IMR-90 (cell line): ENCODE measurements around the gene LSM14A. TPM values are rescaled to one million over a fixed set of nuclear protein-coding genes. Genes with fewer than 3 reads are reported as not detected.

ENCODE experiments used
- ATAC-seq: fragments of 200-7000 bp; cut with Tn5 transposase; 2 replicates; pipeline ENCODE4 v1.9.1; 2020; ENCODE audit warnings: low read depth, mild to moderate bottlenecking, moderate library complexity
- BruUV-seq: library from RNA; stranded (reverse); fragments of 400-500 nt; replicated peaks from 2 replicates; lab custom pipeline; 2021; lab: Mats Ljungman, UMichigan
- CTCF ChIA-PET: fragments of 300-600 bp; formaldehyde crosslinking; extraction: SDS; loops from one replicate; lab custom pipeline; 2021; ENCODE audit warnings: antibody characterized with exemption; lab: Yijun Ruan, JAX
- POLR2A ChIA-PET: fragments of 300-600 bp; sonication (Branson Sonifier 250); formaldehyde crosslinking; loops from one replicate; lab custom pipeline; 2022; ENCODE audit warnings: antibody characterized with exemption; ENCODE audit not compliant: unreplicated experiment; lab: Charles Lee
- DNase-seq: peaks from one replicate; pipeline ENCODE4 v3.0.0; 2013
- H2AFZ ChIP-seq: replicated peaks from 2 replicates; pipeline ENCODE3; 2013; ENCODE audit warnings: low read length, mild to moderate bottlenecking; ENCODE audit not compliant: poor library complexity
- H2AK5ac ChIP-seq: 2 replicates; pipeline ENCODE4 v1.6.1; 2013; ENCODE audit warnings: low read depth, low read length, inconsistent platforms
- H2AK9ac ChIP-seq: replicated peaks from 2 replicates; pipeline ENCODE3; 2013; ENCODE audit warnings: mild to moderate bottlenecking, low read depth, low read length, moderate library complexity; ENCODE audit not compliant: poor library complexity
- H2BK120ac ChIP-seq: 2 replicates; pipeline ENCODE4 v1.6.1; 2013; ENCODE audit warnings: low read depth, low read length, inconsistent platforms
- H2BK15ac ChIP-seq: 3 replicates; pipeline ENCODE4 v1.6.1; 2013; ENCODE audit warnings: low read depth, low read length, inconsistent platforms
- H2BK20ac ChIP-seq: 2 replicates; pipeline ENCODE4 v1.6.1; 2013; ENCODE audit warnings: low read depth, mild to moderate bottlenecking, inconsistent platforms, low read length, moderate library complexity
- H2BK5ac ChIP-seq: 2 replicates; pipeline ENCODE4 v1.6.1; 2013; ENCODE audit warnings: mild to moderate bottlenecking, low read depth, low read length, inconsistent platforms; ENCODE audit not compliant: poor library complexity, severe bottlenecking
- H3K14ac ChIP-seq: replicated peaks from 2 replicates; pipeline ENCODE4 v1.6.1; 2013; ENCODE audit warnings: low read depth, low read length, inconsistent platforms
- H3K18ac ChIP-seq: 2 replicates; pipeline ENCODE4 v1.6.1; 2013; ENCODE audit warnings: low read depth, low read length, control low read depth
- H3K23ac ChIP-seq: 2 replicates; pipeline ENCODE4 v1.6.1; 2013; ENCODE audit warnings: low read depth, low read length, inconsistent platforms
- H3K27ac ChIP-seq: 2 replicates; pipeline ENCODE4 v1.5.1; 2013; ENCODE audit warnings: mild to moderate bottlenecking, control low read depth, low read length; ENCODE audit not compliant: insufficient read depth
- H3K27me3 ChIP-seq: 2 replicates; pipeline ENCODE4 v1.6.1; 2013; ENCODE audit warnings: low read length; ENCODE audit not compliant: control insufficient read depth, insufficient read depth
- H3K36me3 ChIP-seq: 2 replicates; pipeline ENCODE4 v1.6.1; 2013; ENCODE audit warnings: low read length, mixed read lengths; ENCODE audit not compliant: control insufficient read depth, insufficient read depth
- H3K4ac ChIP-seq: 2 replicates; pipeline ENCODE4 v1.6.1; 2013; ENCODE audit warnings: low read depth, low read length, inconsistent platforms
- H3K4me1 ChIP-seq: 2 replicates; pipeline ENCODE4 v1.6.1; 2013; ENCODE audit warnings: low read length, mixed read lengths; ENCODE audit not compliant: control insufficient read depth, insufficient read depth
- H3K4me2 ChIP-seq: 2 replicates; pipeline ENCODE4 v1.6.1; 2013; ENCODE audit warnings: low read depth, mild to moderate bottlenecking, control low read depth, low read length, moderate library complexity
- H3K4me3 ChIP-seq: 2 replicates; pipeline ENCODE4 v1.5.1; 2013; ENCODE audit warnings: low read depth, mild to moderate bottlenecking, control low read depth, low read length, moderate library complexity; ENCODE audit not compliant: insufficient read depth
- H3K56ac ChIP-seq: 2 replicates; pipeline ENCODE4 v1.6.1; 2013; ENCODE audit warnings: low read length, inconsistent platforms; ENCODE audit not compliant: insufficient read depth; ENCODE audit errors: extremely low read depth
- H3K79me1 ChIP-seq, 2 experiments: 2 replicates each; pipeline ENCODE4 v1.6.1; 2013; ENCODE audit warnings: low read length in 2 of 2, inconsistent platforms in 1 of 2, low read depth in 1 of 2
- H3K9ac ChIP-seq: 2 replicates; pipeline ENCODE4 v1.6.1; 2013; ENCODE audit warnings: low read depth, low read length, control low read depth
- H3K9me1 ChIP-seq: 2 replicates; pipeline ENCODE4 v1.6.1; 2013; ENCODE audit warnings: low read length, inconsistent platforms; ENCODE audit not compliant: insufficient read depth
- H3K9me3 ChIP-seq: 2 replicates; pipeline ENCODE4 v1.6.1; 2013; ENCODE audit warnings: low read length; ENCODE audit not compliant: control insufficient read depth, insufficient read depth
- H4K20me1 ChIP-seq: 2 replicates; pipeline ENCODE4 v1.6.1; 2013; ENCODE audit warnings: low read length, inconsistent platforms; ENCODE audit not compliant: insufficient read depth
- H4K5ac ChIP-seq: 2 replicates; pipeline ENCODE4 v1.6.1; 2013; ENCODE audit warnings: mild to moderate bottlenecking, low read depth, low read length, control low read depth
- H4K8ac ChIP-seq, 2 experiments: 2 replicates each; pipeline ENCODE4 v1.6.1; 2013; ENCODE audit warnings: low read depth in 2 of 2, low read length in 2 of 2, control low read depth in 1 of 2, inconsistent platforms in 1 of 2
- H4K91ac ChIP-seq: 2 replicates; pipeline ENCODE4 v1.6.1; 2013; ENCODE audit warnings: low read depth, low read length, inconsistent platforms; ENCODE audit not compliant: insufficient read depth
- BHLHE40 ChIP-seq: fragments of 150-350 bp; IDR thresholded peaks from 2 replicates; pipeline ENCODE4 v1.6.1; 2016; ENCODE audit warnings: mild to moderate bottlenecking, low read depth, low read length
- CEBPB ChIP-seq: IDR thresholded peaks from 2 replicates; pipeline ENCODE4 v1.6.1; 2012; ENCODE audit warnings: low read depth, low read length, improper control_type of control experiment
- CHD1 ChIP-seq: IDR thresholded peaks from 2 replicates; pipeline ENCODE4 v1.6.1; 2012; ENCODE audit warnings: low read depth, low read length, improper control_type of control experiment
- ELK1 ChIP-seq: fragments of 150-350 bp; IDR thresholded peaks from 2 replicates; pipeline ENCODE4 v1.6.1; 2016; ENCODE audit warnings: low read depth, mild to moderate bottlenecking, low read length, moderate library complexity, borderline replicate concordance
- FOS ChIP-seq: fragments of 150-350 bp; IDR thresholded peaks from 2 replicates; pipeline ENCODE4 v1.6.1; 2016; ENCODE audit warnings: low read depth, low read length
- MAFK ChIP-seq: IDR thresholded peaks from 2 replicates; pipeline ENCODE4 v1.6.1; 2012; ENCODE audit warnings: low read depth, low read length, improper control_type of control experiment
- MAZ ChIP-seq: IDR thresholded peaks from 2 replicates; pipeline ENCODE4 v1.6.1; 2012; ENCODE audit warnings: low read depth, mild to moderate bottlenecking, low read length, improper control_type of control experiment, moderate library complexity, borderline replicate concordance
- MXI1 ChIP-seq: IDR thresholded peaks from 2 replicates; pipeline ENCODE4 v1.6.1; 2012; ENCODE audit warnings: low read depth, mild to moderate bottlenecking, low read length, moderate library complexity, borderline replicate concordance
- NFE2L2 ChIP-seq: fragments of 150-350 bp; IDR thresholded peaks from 2 replicates; pipeline ENCODE4 v1.6.1; 2016; ENCODE audit warnings: low read depth, mild to moderate bottlenecking, low read length
- POLR2A ChIP-seq: IDR thresholded peaks from 2 replicates; pipeline ENCODE4 v1.6.1; 2012; ENCODE audit warnings: mild to moderate bottlenecking, low read depth, low read length
- RAD21 ChIP-seq: IDR thresholded peaks from 2 replicates; pipeline ENCODE4 v1.6.1; 2012; ENCODE audit warnings: low read length, improper control_type of control experiment
- RFX5 ChIP-seq: IDR thresholded peaks from 2 replicates; pipeline ENCODE4 v1.8.0; 2012; ENCODE audit warnings: low read depth, mild to moderate bottlenecking, low read length, moderate library complexity
- SMC3 ChIP-seq: fragments of 150-350 bp; IDR thresholded peaks from 2 replicates; pipeline ENCODE4 v1.6.1; 2016; ENCODE audit warnings: low read depth, mild to moderate bottlenecking, antibody characterized with exemption, low read length, moderate library complexity
- WGBS, 2 experiments: methylation state at CpG; one replicate each; pipeline versions ENCODE4 v1.1.5 to v1.1.7; 2013; ENCODE audit warnings: missing lambda C conversion rate in 2 of 2; ENCODE audit not compliant: insufficient read length in 1 of 2; ENCODE audit errors: extremely low coverage in 2 of 2; 5-methylcytosine and 5-hydroxymethylcytosine counted together
- dilution Hi-C: fragments of 300-500 bp; cut with HindIII; formaldehyde crosslinking; loops from one replicate; pipeline ENCODE4 v1.14.3; 2018; ENCODE audit warnings: low sequenced_read_pairs; ENCODE audit not compliant: unreplicated experiment
- in situ Hi-C: fragments of 300-500 bp; cut with MboI; formaldehyde crosslinking; loops from 3 replicates; pipeline ENCODE4 v1.14.3; 2019; ENCODE audit warnings: low sequenced_read_pairs, inconsistent platforms, mixed read lengths
- intact Hi-C: fragments of 100-400 bp; cut with micrococcal nuclease; formaldehyde crosslinking; loops from 2 replicates; pipeline ENCODE4 v1.10.0; 2022
- polyA plus RNA-seq, 3 experiments: library from polyadenylated mRNA; depleted of rRNA; stranded (reverse); fragments of >200 nt; gene quantifications; 2 replicates each; pipeline ENCODE4 v1.2.3, GENCODE V29; 2012; ENCODE audit warnings: low replicate concordance in 1 of 3
- total RNA-seq: library from RNA; depleted of rRNA; stranded (reverse); fragments of >200 nt; gene quantifications from 2 replicates; pipeline ENCODE4 v1.2.3, GENCODE V29; 2012
- TF ChIP-seq, protein P1 (sequence below): fragments of 150-350 bp; IDR thresholded peaks from 2 replicates; pipeline ENCODE4 v1.6.1; 2017; ENCODE audit warnings: mild to moderate bottlenecking, antibody characterized with exemption, low read length, low read depth
- TF ChIP-seq, protein P2 (sequence below): conservative IDR thresholded peaks from 2 replicates; pipeline ENCODE4 v1.5.1; 2012; ENCODE audit warnings: mild to moderate bottlenecking, low read depth, low read length, improper control_type of control experiment

LSM14A gene
- total and polyA plus RNA-seq, 2 of the 4 experiments (the other 2 are of a cell fraction) = 44.3 to 54.8 TPM

DNA sequence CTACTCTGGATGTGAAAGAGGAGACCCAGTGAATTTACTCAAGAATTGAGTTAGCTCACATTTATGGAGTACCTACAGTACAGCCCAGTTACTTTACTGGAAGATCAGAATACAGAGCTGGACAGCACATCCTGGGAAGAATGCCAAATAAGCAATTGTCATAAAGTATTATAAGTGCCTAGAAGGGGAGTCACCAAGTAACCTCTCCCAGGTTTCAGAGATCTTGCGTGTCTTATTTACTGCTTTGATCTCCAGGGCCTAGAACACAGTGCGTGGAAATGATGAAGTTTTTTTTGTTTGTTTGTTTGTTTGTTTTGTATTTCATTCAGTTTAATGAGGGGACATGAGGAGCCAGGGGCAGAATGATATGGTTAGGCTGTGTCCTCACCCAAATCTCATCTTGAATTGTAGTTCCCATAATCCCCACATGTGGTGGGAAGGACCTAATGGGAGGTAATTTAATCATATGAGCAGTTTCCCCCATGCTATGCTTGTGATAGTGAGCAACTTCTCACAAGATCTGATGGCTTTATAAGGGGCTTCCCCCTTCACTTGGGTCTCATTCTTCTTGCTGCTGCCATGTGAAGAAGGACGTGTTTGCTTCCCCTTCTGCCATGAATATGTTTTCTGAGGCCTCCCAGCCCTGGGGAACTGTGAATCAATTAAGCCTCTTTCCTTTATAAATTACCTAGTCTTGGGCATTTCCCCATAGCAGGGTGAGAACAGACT lies 87.2 kb downstream of the LSM14A start:
- no peak for ATAC-seq
- ChIA-PET CTCF (no interaction called here), POLR2A (no interaction called here)
- in situ Hi-C loops = no loop called here
- Histone ChIP-seq H4K91ac (no peak overlapping the region), H3K56ac (no peak overlapping the region), H3K9me1 (peaks cover 27% of the 10 kb centered on the region), H3K4me1 (peaks cover 21% of the 10 kb centered on the region), H3K4me2 (no peak overlapping the region), H2BK15ac (peak overlapping the region; percentile 14; the same call in 1 of the 3 replicates), H2BK20ac (peak overlapping the region; percentile 51), H2BK5ac (peak overlapping the region; percentile 23), H3K9me3 (no peaks in the 10 kb centered on the region), H3K79me1 (peaks cover 21 to 77% of the 10 kb centered on the region in 2 experiments), H2AK9ac (no peak overlapping the region), H2AK5ac (peak overlapping the region; percentile 60), H4K20me1 (peaks cover 11% of the 10 kb centered on the region; the same call in 1 of the 2 replicates), H4K8ac (peak overlapping the region in 1 of 2 experiments; percentile 30; a peak in 3 of 4 replicates), H3K23ac (peak overlapping the region; percentile 31; the same call in 1 of the 2 replicates), H3K4ac (peak overlapping the region; percentile 63), H2AFZ (no peak overlapping the region), H3K4me3 (no peak overlapping the region), H3K27ac (0 out of 2 replicates have a peak overlapping the region, but pooled peaks have one; percentile 14), H4K5ac (no peak overlapping the region), H2BK120ac (peak overlapping the region; percentile 73), H3K27me3 (no peaks in the 10 kb centered on the region), H3K14ac (peak overlapping the region; percentile 66), H3K9ac (no peak overlapping the region), H3K36me3 (no peaks in the 10 kb centered on the region), H3K18ac (no peak overlapping the region)
- TF ChIP-seq RFX5 (no peak), MAFK (no peak), MAZ (no peak), ELK1 (no peak), SMC3 (no peak), NFE2L2 (no peak), BHLHE40 (no peak), POLR2A (no peak), MXI1 (no peak), FOS (no peak), RAD21 (no peak), CHD1 (no peak), CEBPB (no peak)
- TF ChIP-seq, protein P1, sequence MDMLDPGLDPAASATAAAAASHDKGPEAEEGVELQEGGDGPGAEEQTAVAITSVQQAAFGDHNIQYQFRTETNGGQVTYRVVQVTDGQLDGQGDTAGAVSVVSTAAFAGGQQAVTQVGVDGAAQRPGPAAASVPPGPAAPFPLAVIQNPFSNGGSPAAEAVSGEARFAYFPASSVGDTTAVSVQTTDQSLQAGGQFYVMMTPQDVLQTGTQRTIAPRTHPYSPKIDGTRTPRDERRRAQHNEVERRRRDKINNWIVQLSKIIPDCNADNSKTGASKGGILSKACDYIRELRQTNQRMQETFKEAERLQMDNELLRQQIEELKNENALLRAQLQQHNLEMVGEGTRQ = no peak
- TF ChIP-seq, protein P2, sequence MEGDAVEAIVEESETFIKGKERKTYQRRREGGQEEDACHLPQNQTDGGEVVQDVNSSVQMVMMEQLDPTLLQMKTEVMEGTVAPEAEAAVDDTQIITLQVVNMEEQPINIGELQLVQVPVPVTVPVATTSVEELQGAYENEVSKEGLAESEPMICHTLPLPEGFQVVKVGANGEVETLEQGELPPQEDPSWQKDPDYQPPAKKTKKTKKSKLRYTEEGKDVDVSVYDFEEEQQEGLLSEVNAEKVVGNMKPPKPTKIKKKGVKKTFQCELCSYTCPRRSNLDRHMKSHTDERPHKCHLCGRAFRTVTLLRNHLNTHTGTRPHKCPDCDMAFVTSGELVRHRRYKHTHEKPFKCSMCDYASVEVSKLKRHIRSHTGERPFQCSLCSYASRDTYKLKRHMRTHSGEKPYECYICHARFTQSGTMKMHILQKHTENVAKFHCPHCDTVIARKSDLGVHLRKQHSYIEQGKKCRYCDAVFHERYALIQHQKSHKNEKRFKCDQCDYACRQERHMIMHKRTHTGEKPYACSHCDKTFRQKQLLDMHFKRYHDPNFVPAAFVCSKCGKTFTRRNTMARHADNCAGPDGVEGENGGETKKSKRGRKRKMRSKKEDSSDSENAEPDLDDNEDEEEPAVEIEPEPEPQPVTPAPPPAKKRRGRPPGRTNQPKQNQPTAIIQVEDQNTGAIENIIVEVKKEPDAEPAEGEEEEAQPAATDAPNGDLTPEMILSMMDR = no peak
- intact Hi-C loops = loop anchor here (2.0 to 5.0 kb wide), 2 partner anchors 15 to 58 kb away; no protein-coding TSS in a partner anchor
- peak; percentile 45 for DNase-seq
- dilution Hi-C loops = no loop called here
- no TSS peak for BruUV-seq
- no CpG with 5 or more reads among the region's 3 CpGs for WGBS, 2 experiments
